ENCODE results near the gene CYP4F3. TPM values are rescaled to one million over a fixed set of nuclear protein-coding genes. Genes with fewer than 3 reads are reported as not detected.

CYP4F3 gene
- total and polyA plus RNA-seq, 4 donors: 0.71 to 0.90 TPM; not detected in 2

DNA sequence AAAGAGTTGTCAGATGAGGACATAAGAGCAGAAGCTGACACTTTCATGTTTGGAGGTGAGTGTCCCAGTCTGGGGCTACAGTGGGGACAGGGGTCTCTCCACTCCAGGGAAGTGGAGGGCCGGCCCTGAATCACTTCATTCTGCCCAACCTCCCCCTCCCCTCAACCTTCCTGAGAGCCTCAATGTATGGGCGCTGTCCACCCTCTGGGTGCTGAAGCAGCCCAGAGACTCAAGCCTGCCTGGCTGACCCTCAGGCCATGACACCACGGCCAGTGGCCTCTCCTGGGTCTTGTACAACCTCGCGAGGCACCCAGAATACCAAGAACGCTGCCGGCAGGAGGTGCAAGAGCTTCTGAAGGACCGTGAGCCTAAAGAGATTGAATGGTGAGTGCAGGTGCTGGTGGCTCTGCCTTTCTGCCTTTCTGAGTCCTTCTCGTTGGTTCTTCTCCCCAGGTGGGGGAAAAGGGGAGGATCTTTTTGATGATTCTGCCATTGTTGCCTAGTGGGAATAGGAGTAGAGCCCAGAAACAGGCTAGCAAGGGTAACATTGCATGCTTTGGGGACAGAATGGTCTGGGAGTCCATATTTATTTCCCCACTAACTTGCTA, 16.9 kb upstream of the CYP4F3 start:
- no peaks in the 10 kb centered on the region for H3K27me3 ChIP-seq (ENCODE audit: control insufficient read depth in 1 of 2, insufficient read depth in 2 of 2, low read length in 1 of 2)
- H3K4me3 ChIP-seq (ENCODE audit: low read length in 2 of 2): no peak overlapping the region
- ATAC-seq (ENCODE audit: low FRiP score) (no peak), DNase-seq (no peak)
- no peaks in the 10 kb centered on the region for H3K9me3 ChIP-seq (ENCODE audit: control insufficient read depth, low read length)
- whole genome bisulfite sequencing, 2 donors: 6 to 9% methylated on average over 9 of the region's 9 CpGs
- no peak overlapping the region for H3K27ac ChIP-seq (ENCODE audit: low read depth in 1 of 2, low read length in 2 of 2)
- no peaks in the 10 kb centered on the region for H3K36me3 ChIP-seq (ENCODE audit: control insufficient read depth in 1 of 2, insufficient read depth in 2 of 2, low read length in 1 of 2)
- intact Hi-C loops (cut with DNase I): loop anchor here in 1 of 2 donors (10.0 kb wide), 1 partner anchor 241 kb away; no protein-coding TSS in a partner anchor
- H3K4me1 ChIP-seq (ENCODE audit: control insufficient read depth in 1 of 2, insufficient read depth in 2 of 2, low read length in 2 of 2): no peaks in the 10 kb centered on the region

DNA sequence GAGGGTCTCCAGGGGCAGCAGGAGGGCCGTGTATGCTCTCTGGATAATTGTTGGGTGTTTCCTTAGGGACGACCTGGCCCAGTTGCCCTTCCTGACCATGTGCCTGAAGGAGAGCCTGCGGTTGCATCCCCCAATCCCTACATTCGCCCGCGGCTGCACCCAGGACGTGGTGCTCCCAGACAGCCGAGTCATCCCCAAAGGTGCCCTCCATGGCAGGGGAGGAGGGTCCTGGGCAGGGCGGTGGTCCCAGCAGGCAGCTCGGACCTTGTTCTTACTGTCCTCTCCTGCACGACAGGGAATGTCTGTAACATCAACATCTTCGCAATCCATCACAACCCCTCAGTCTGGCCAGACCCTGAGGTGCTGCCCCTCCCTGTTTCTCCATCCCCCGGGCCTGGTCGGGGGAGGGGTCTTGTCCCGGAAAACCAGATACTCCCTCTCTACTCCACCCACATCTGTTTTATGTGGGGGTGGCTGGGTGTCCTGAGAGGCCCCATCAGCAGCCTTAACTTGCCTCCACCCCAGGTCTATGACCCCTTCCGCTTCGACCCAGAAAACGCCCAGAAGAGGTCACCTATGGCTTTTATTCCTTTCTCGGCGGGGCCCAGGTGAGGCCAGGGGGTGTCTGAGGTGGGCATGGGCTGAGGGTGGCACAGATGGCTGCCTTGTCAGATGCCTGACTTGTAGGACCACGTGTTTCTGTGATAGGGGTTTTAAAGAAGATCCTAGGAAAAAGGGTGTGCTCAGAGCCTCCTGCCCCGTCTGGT, 12.3 kb upstream of the CYP4F3 start:
- no peaks in the 10 kb centered on the region for H3K9me3 ChIP-seq (ENCODE audit: control insufficient read depth, low read length)
- ATAC-seq (ENCODE audit: low FRiP score) (no peak), DNase-seq (no peak)
- no peaks in the 10 kb centered on the region for H3K4me1 ChIP-seq (ENCODE audit: control insufficient read depth in 1 of 2, insufficient read depth in 2 of 2, low read length in 2 of 2)
- no peak overlapping the region for H3K4me3 ChIP-seq (ENCODE audit: low read length in 2 of 2)
- H3K27ac ChIP-seq (ENCODE audit: low read depth in 1 of 2, low read length in 2 of 2): no peak overlapping the region
- intact Hi-C loops (cut with DNase I): loop anchor here (2.0 to 10.0 kb wide), 4 partner anchors 236 to 554 kb away; no protein-coding TSS in a partner anchor
- WGBS, 2 donors: 55 to 61% methylated on average over 22 of the region's 22 CpGs
- no peaks in the 10 kb centered on the region for H3K36me3 ChIP-seq (ENCODE audit: control insufficient read depth in 1 of 2, insufficient read depth in 2 of 2, low read length in 1 of 2)
- no peaks in the 10 kb centered on the region for H3K27me3 ChIP-seq (ENCODE audit: control insufficient read depth in 1 of 2, insufficient read depth in 2 of 2, low read length in 1 of 2)

DNA sequence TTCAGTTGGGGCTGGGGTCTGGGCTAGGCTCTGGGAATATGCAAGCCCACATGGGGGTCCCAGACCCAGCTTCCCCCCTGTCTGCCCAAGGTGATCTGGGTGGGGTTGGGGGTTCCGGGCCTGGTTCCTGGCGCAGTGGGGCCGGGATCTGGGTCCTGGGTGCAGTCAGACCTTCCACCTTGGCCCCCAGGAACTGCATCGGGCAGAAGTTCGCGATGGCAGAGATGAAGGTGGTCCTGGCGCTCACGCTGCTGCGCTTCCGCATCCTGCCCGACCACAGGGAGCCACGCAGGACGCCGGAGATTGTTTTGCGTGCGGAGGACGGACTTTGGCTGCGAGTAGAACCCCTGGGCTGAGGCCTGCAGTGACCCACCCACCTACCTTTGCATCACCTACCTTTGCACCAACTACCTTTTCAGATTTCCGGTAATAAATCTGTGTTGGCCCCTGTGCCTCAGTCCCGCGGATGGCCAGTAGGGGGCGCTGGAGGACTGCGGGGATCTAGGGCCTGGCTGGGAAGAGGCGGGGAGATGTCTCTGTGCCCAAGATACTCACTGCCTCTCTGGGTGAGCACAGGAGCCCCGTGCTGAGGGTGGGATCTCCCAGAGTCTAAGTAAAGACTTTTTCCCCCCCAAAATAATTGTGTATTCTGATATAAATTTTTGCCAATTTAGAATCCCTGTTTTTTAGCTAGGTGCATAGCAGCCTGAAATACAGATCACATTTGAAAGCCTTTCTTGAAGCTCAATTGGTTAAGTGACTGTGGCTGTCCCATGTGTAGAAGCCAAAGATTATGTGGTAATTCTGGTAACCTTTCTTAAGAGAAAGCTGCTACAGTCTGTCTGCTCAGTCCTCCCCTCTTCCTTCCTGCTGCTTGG, 11.5 kb upstream of the CYP4F3 start:
- DNase-seq (peak; percentile 83 to 94), ATAC-seq (ENCODE audit: low FRiP score) (peak; percentile 88)
- Histone ChIP-seq H3K27ac (ENCODE audit: low read depth in 1 of 2, low read length in 2 of 2) (no peak overlapping the region), H3K4me1 (ENCODE audit: control insufficient read depth in 1 of 2, insufficient read depth in 2 of 2, low read length in 2 of 2) (no peaks in the 10 kb centered on the region), H3K27me3 (ENCODE audit: control insufficient read depth in 1 of 2, insufficient read depth in 2 of 2, low read length in 1 of 2) (no peaks in the 10 kb centered on the region), H3K9me3 (ENCODE audit: control insufficient read depth, low read length) (no peaks in the 10 kb centered on the region), H3K4me3 (ENCODE audit: low read length in 2 of 2) (no peak overlapping the region), H3K36me3 (ENCODE audit: control insufficient read depth in 1 of 2, insufficient read depth in 2 of 2, low read length in 1 of 2) (no peaks in the 10 kb centered on the region)
- intact Hi-C loops (cut with DNase I): loop anchor here (2.0 to 10.0 kb wide), 4 partner anchors 236 to 554 kb away; no protein-coding TSS in a partner anchor
- WGBS, 2 donors: 15% methylated on average over 25 of the region's 25 CpGs

DNA sequence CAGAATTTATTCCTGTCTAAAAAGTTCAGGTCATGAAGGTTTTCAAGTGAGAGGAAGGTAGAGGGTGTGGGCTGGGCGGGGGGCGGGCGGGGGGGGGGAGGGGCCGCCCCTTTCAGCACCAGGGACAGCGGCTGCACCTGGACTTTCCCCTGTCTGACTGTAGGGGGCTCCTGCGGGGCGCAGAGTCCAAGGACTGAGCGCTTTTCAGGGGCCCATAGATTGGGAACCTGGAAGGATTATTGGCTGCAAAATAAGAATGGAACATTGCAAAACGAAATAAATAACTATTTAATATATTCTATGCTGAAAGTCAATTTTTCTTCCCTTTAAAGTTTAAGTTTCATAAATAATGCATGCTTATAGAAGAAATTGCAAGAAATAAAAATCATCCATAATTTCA, 8.9 kb upstream of the CYP4F3 start:
- H3K4me1 ChIP-seq (ENCODE audit: control insufficient read depth in 1 of 2, insufficient read depth in 2 of 2, low read length in 2 of 2): no peaks in the 10 kb centered on the region
- DNase-seq: no peak
- intact Hi-C loops (cut with DNase I): loop anchor here in 1 of 2 donors (10.0 kb wide), 1 partner anchor 233 kb away; no protein-coding TSS in a partner anchor
- no peaks in the 10 kb centered on the region for H3K27me3 ChIP-seq (ENCODE audit: control insufficient read depth in 1 of 2, insufficient read depth in 2 of 2, low read length in 1 of 2)
- H3K4me3 ChIP-seq (ENCODE audit: low read length in 2 of 2): no peak overlapping the region
- no peak overlapping the region for H3K27ac ChIP-seq (ENCODE audit: low read depth in 1 of 2, low read length in 2 of 2)
- peaks cover 2% of the 10 kb centered on the region for H3K9me3 ChIP-seq (ENCODE audit: control insufficient read depth, low read length)
- no peak for ATAC-seq (ENCODE audit: low FRiP score)
- no peaks in the 10 kb centered on the region for H3K36me3 ChIP-seq (ENCODE audit: control insufficient read depth in 1 of 2, insufficient read depth in 2 of 2, low read length in 1 of 2)
- 1 to 2% methylated on average over 7 to 9 of the region's 9 CpGs for WGBS, 2 donors

DNA sequence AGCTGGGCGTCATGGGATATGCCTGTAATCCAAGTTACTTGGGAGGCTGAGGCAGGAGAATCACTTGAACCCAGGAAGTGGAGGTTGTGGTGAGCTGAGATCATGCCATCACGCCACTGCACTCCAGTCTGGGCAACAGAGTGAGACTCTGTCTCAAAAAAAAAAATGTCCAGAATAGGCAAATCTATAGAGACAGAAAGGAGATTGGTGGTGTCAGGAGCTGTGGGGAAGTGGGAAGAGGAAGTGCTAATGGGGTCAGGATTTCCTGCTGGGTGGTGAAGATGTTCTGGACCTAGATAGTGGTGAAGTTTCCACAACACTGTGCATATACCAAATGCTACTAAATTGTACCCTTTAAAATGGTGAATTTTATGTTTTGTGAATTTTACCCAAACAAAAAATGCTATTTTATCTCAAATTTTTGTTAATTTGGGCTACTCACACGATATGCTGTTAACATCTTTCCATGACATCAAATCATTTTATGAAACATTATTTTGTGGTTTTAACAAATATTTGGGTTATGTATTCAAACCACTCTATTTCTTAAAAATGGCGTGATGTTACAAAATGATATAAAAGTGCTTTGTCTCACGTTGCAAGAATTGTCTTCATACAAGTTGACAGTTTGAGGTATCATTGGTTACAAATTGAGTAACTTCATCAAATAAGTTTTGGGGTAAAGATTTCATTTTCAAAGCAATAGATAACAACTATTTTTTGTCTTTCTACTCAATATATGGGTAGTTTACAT, 7.4 kb upstream of the CYP4F3 start:
- H3K4me1 ChIP-seq (ENCODE audit: control insufficient read depth in 1 of 2, insufficient read depth in 2 of 2, low read length in 2 of 2): no peaks in the 10 kb centered on the region
- no peaks in the 10 kb centered on the region for H3K27me3 ChIP-seq (ENCODE audit: control insufficient read depth in 1 of 2, insufficient read depth in 2 of 2, low read length in 1 of 2)
- H3K27ac ChIP-seq (ENCODE audit: low read depth in 1 of 2, low read length in 2 of 2): no peak overlapping the region
- H3K4me3 ChIP-seq (ENCODE audit: low read length in 2 of 2): no peak overlapping the region
- intact Hi-C loops (cut with DNase I): loop anchor here in 1 of 2 donors (10.0 kb wide), 1 partner anchor 232 kb away; no protein-coding TSS in a partner anchor
- WGBS, 2 donors: 50 to 52% methylated on average over 5 of the region's 5 CpGs
- no peaks in the 10 kb centered on the region for H3K36me3 ChIP-seq (ENCODE audit: control insufficient read depth in 1 of 2, insufficient read depth in 2 of 2, low read length in 1 of 2)
- peaks cover 2% of the 10 kb centered on the region for H3K9me3 ChIP-seq (ENCODE audit: control insufficient read depth, low read length)
- DNase-seq (no peak), ATAC-seq (ENCODE audit: low FRiP score) (no peak)

DNA sequence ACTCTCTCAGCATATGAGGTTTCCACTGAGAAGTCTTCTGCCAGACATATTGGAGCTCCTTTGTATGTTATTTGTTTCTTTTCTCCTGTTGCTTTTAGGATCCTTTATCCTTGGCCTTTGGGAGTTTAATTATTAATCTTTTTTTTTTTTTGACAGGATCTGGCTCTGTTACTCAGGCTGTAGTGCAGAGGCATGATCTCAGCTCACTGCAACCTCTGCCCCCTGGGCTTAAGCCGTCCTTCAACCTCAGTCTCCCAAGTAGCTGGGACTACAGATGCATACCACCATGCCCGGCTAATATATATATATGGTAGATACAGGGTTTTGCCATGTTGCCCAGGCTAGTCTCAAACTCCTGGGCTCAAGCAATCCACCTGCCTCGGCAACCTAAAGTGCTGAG, 6.6 kb upstream of the CYP4F3 start:
- WGBS, 2 donors: 69 to 73% methylated on average over 3 of the region's 3 CpGs
- Histone ChIP-seq H3K9me3 (ENCODE audit: control insufficient read depth, low read length) (peaks cover 2% of the 10 kb centered on the region), H3K4me1 (ENCODE audit: control insufficient read depth in 1 of 2, insufficient read depth in 2 of 2, low read length in 2 of 2) (no peaks in the 10 kb centered on the region), H3K27ac (ENCODE audit: low read depth in 1 of 2, low read length in 2 of 2) (no peak overlapping the region), H3K36me3 (ENCODE audit: control insufficient read depth in 1 of 2, insufficient read depth in 2 of 2, low read length in 1 of 2) (no peaks in the 10 kb centered on the region), H3K27me3 (ENCODE audit: control insufficient read depth in 1 of 2, insufficient read depth in 2 of 2, low read length in 1 of 2) (no peaks in the 10 kb centered on the region), H3K4me3 (ENCODE audit: low read length in 2 of 2) (no peak overlapping the region)
- no peak for DNase-seq
- intact Hi-C loops (cut with DNase I): loop anchor here in 1 of 2 donors (10.0 kb wide), 1 partner anchor 231 kb away; no protein-coding TSS in a partner anchor
- ATAC-seq (ENCODE audit: low FRiP score): no peak

DNA sequence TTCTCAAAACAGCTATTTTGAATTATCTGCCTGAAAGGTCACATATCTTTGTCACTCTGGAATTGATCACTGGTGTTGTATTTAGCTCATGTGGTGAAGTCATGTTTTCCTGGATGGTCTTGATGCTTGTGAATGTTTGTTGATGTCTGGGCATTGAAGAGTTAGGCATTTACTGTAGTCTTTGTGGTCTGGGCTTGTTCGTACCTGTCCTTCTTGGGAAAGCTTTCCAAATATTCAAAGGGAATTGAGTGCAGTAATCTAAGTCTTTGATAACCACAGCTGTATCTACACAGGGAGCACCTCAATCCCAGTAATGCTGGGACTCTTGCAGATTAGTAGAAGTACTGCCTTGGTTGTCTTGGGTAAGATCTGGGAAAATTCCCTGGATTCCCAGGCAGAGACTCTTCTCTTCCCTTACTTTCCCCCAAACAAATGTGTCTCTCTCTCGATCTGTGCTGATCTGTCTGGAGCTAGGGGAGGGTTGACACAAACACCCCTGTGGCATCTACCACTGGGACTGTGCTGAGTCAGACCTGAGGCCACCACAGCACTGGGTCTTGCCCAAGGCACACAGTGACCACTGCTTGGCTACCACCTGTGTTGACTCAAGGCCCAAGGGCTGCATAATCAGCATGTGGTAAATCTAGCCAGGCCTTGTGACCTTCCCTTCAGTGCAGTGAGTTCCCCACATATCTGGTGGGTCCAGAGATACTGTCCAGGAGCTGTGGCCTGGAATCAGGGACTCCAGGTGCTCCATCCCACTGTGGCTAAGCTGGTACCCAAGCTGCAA, 5.5 kb upstream of the CYP4F3 start:
- ATAC-seq (ENCODE audit: low FRiP score): no peak
- intact Hi-C loops (cut with DNase I): loop anchor here in 1 of 2 donors (10.0 kb wide), 1 partner anchor 230 kb away; no protein-coding TSS in a partner anchor
- Histone ChIP-seq H3K4me3 (ENCODE audit: low read length in 2 of 2) (no peak overlapping the region), H3K27ac (ENCODE audit: low read depth in 1 of 2, low read length in 2 of 2) (no peak overlapping the region), H3K27me3 (ENCODE audit: control insufficient read depth in 1 of 2, insufficient read depth in 2 of 2, low read length in 1 of 2) (no peaks in the 10 kb centered on the region), H3K4me1 (ENCODE audit: control insufficient read depth in 1 of 2, insufficient read depth in 2 of 2, low read length in 2 of 2) (no peaks in the 10 kb centered on the region), H3K9me3 (ENCODE audit: control insufficient read depth, low read length) (peaks cover 2% of the 10 kb centered on the region), H3K36me3 (ENCODE audit: control insufficient read depth in 1 of 2, insufficient read depth in 2 of 2, low read length in 1 of 2) (no peaks in the 10 kb centered on the region)
- 66 to 79% methylated on average over 2 of the region's 2 CpGs for WGBS, 2 donors
- no peak for DNase-seq

Data from aorta (tissue), 5 donors.